T-helper 17 cell (primary cell): ENCODE data around the gene ARID5B. TPM values are rescaled to one million over a fixed set of nuclear protein-coding genes. Genes with fewer than 3 reads are reported as not detected.

ENCODE experiments used
- ATAC-seq: fragments of 150-1000 bp; cut with Tn5 transposase; 2 replicates; pipeline ENCODE4 v1.10.0; 2021; ENCODE audit warnings: mild to moderate bottlenecking, moderate library complexity
- DNase-seq, 3 donors: peaks; one replicate each; pipeline versions ENCODE4 v3.0.0 to v3.0.0-alpha.2; 2020 to 2021
- H3K9me3 ChIP-seq: one replicate; pipeline ENCODE4 v1.7.0; 2013; ENCODE audit warnings: low read length, mild to moderate bottlenecking; ENCODE audit not compliant: control insufficient read depth, poor library complexity, severe bottlenecking
- H3K27ac Mint-ChIP-seq: one replicate; pipeline ENCODE4 v1.8.0; 2022; ENCODE audit warnings: mild to moderate bottlenecking, moderate library complexity, mixed read lengths
- H3K27me3 Mint-ChIP-seq: one replicate; pipeline ENCODE4 v1.8.0; 2022; ENCODE audit warnings: mixed read lengths
- H3K36me3 Mint-ChIP-seq: one replicate; pipeline ENCODE4 v1.8.0; 2022; ENCODE audit warnings: low read depth, mixed read lengths
- H3K4me1 Mint-ChIP-seq: one replicate; pipeline ENCODE4 v1.8.0; 2022; ENCODE audit warnings: mild to moderate bottlenecking, mixed read lengths
- H3K4me3 Mint-ChIP-seq: one replicate; pipeline ENCODE4 v1.8.0; 2022; ENCODE audit warnings: mild to moderate bottlenecking, moderate library complexity, mixed read lengths
- total RNA-seq, 4 donors: library from RNA in 2 of 4; stranded (reverse) in 2 of 4; gene quantifications; one replicate each; pipeline ENCODE4 v1.2.3 and lab custom pipeline; 2022 to 2026

The ARID5B gene
- total RNA-seq, 2 donors from 2014 or later, result 58.2 to 67.6 TPM

- H3K9me3 ChIP-seq, result no peaks in the 10 kb centered on the region
- ATAC-seq (no peak), DNase-seq (no peak)
- no peak overlapping the region for H3K4me3 Mint-ChIP-seq
- no peak overlapping the region for H3K27ac Mint-ChIP-seq
- peaks cover 9% of the 10 kb centered on the region for H3K4me1 Mint-ChIP-seq
- no peaks in the 10 kb centered on the region for H3K36me3 Mint-ChIP-seq
- peaks cover 6% of the 10 kb centered on the region for H3K27me3 Mint-ChIP-seq
Observed at GRCh38 chr10:61892961-61893360, 8.5 kb upstream of the ARID5B start.

GRCh38 chr10:61894133-61894532 is 7.4 kb upstream of the ARID5B start:
- no peak overlapping the region for H3K27ac Mint-ChIP-seq
- DNase-seq (no peak), ATAC-seq (no peak)
- H3K4me1 Mint-ChIP-seq, result peaks cover 16% of the 10 kb centered on the region
- no peaks in the 10 kb centered on the region for H3K27me3 Mint-ChIP-seq
- H3K9me3 ChIP-seq, result no peaks in the 10 kb centered on the region
- no peaks in the 10 kb centered on the region for H3K36me3 Mint-ChIP-seq
- no peak overlapping the region for H3K4me3 Mint-ChIP-seq

DNA sequence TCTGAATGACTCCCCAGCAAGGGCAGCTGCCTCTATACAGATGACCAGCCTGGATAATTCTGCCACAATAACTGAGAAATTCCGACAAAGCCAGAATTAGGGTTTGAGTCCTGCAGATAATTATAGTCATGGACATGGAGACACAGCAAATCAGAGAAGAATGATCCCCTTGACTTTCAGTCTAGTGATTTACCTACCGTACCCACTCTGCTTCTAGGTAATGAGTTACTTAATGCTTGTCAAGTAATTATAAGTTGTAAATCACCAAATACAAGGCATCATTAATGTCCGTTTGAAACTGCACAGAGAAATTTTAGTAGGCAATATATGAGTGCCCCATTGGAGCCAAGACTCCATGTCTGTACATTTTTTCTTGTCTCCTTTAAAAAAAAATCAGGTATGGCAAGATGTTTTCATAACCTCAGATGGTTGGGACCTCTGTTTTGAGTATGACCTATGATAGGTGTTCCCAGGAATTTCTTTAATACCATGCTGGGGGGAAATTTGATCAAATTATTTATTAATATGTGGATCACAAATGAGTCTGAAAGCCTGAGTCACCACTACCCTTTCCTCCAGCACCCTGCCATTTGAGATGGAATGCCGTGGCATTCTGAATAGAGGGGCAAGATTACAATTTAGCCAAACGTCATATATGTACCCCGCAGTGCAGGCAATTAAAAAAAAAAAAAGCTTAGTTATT is 5.5 kb upstream of the ARID5B start:
- H3K4me3 Mint-ChIP-seq, result no peak overlapping the region
- no peak for ATAC-seq

GRCh38 chr10:61896854-61897661 is 4.4 kb upstream of the ARID5B start:
- DNase-seq, result peak in 2 of 3 donors; percentile 12 to 37
- ATAC-seq, result peak; percentile 70
- peaks cover 27% of the 10 kb centered on the region for H3K4me1 Mint-ChIP-seq
- no peaks in the 10 kb centered on the region for H3K27me3 Mint-ChIP-seq
- H3K9me3 ChIP-seq, result no peaks in the 10 kb centered on the region
- H3K4me3 Mint-ChIP-seq, result peak overlapping the region; percentile 86
- no peaks in the 10 kb centered on the region for H3K36me3 Mint-ChIP-seq
- peak overlapping the region; percentile 91 for H3K27ac Mint-ChIP-seq

More for the DNA sequence above, 5.5 kb upstream of the ARID5B start:
- no peaks in the 10 kb centered on the region for H3K36me3 Mint-ChIP-seq
- H3K9me3 ChIP-seq, result no peaks in the 10 kb centered on the region
- no peaks in the 10 kb centered on the region for H3K27me3 Mint-ChIP-seq
- H3K27ac Mint-ChIP-seq, result no peak overlapping the region
- DNase-seq, result no peak
- peaks cover 25% of the 10 kb centered on the region for H3K4me1 Mint-ChIP-seq

DNA sequence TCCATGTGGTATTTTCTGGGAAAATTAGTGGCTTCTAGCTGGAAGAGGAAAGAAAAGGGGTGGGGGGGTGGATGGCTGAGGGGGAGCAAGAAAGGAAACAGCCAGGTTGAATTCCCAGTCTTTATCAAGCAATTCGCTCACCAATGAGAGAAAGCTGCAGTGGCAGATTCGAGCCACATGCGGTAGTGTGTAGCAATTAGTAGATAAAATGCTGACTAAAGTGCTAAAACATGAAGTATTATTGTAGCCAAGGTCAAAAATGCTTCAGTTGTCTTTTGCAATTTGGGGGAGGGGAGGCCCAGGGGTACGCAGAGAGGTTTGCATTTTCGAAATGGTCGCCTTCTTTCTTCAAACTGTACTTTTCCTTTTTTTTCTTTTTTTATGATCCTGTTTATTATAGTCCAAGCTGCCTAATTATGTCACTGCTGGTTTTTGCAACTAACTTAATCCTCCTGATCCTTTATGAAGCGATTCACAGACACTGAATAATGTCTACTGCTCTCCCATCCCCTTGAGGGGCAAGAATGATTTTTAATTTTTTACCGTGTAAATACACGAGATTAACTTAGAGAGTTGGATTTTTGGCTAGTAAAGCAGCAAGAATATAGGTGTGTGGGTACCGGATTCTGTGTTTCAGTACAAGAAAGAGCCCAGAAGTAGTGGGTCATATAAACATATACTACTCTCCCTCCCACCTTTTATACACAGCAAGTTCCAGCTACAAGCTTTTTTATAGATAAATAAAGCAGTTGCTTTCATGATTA is 3.6 kb upstream of the ARID5B start:
- peaks cover 4% of the 10 kb centered on the region for H3K36me3 Mint-ChIP-seq
- peaks cover 31% of the 10 kb centered on the region for H3K4me1 Mint-ChIP-seq
- ATAC-seq (no peak), DNase-seq (no peak)
- peak overlapping the region; percentile 86 for H3K4me3 Mint-ChIP-seq
- no peaks in the 10 kb centered on the region for H3K9me3 ChIP-seq
- no peaks in the 10 kb centered on the region for H3K27me3 Mint-ChIP-seq
- H3K27ac Mint-ChIP-seq, result peak overlapping the region; percentile 91

DNA sequence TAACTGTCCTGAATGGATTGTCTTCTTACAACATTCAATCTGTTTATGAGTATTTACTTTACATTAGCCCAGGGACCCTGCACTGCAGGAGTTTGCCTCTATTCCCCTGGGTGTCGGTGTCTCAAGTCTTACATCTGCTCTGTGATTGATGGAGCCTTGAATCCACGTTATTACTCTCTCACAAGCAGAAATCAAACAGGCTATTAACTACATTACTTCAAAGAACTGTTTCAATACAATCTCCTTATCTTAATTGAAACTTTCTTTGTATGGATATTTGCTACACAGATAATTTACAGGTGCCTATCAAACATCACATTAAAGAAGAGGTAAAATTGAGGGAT is 3.1 kb upstream of the ARID5B start:
- DNase-seq (no peak), ATAC-seq (no peak)
- H3K27me3 Mint-ChIP-seq, result no peaks in the 10 kb centered on the region
- no peak overlapping the region for H3K27ac Mint-ChIP-seq
- H3K36me3 Mint-ChIP-seq, result peaks cover 4% of the 10 kb centered on the region
- peak overlapping the region; percentile 93 for H3K4me3 Mint-ChIP-seq
- H3K4me1 Mint-ChIP-seq, result peaks cover 31% of the 10 kb centered on the region
- no peaks in the 10 kb centered on the region for H3K9me3 ChIP-seq

DNA sequence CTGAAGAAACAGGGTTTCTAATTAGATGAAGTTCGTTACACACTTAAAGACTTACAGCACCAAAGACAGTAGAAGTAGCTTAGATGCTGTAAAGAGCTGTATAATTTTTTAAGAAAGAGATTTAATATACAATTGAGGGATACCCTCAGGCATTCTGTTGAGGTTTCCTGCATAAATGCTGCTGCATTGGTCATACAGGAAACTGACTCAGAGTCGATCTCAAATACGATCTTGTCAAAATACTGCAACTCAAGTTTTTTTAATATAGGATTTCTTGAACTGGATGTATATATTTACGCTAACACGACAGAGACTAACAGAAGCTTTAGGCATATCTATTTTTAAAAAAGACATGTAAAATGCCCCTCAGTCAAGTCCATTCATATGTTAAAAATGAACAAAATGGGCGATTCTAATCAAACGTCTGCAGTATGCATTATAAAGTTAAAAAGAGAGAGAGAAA is 2.4 kb upstream of the ARID5B start:
- Mint-ChIP-seq H3K4me3 (peak overlapping the region; percentile 93), H3K4me1 (peaks cover 33% of the 10 kb centered on the region), H3K27me3 (no peaks in the 10 kb centered on the region), H3K27ac (peak overlapping the region; percentile 93), H3K36me3 (peaks cover 4% of the 10 kb centered on the region)
- no peak for DNase-seq
- no peak for ATAC-seq
- H3K9me3 ChIP-seq, result no peaks in the 10 kb centered on the region

- Mint-ChIP-seq H3K4me1 (peaks cover 36% of the 10 kb centered on the region), H3K27me3 (no peaks in the 10 kb centered on the region), H3K27ac (peak overlapping the region; percentile 93), H3K4me3 (peak overlapping the region; percentile 93), H3K36me3 (peaks cover 4% of the 10 kb centered on the region)
- DNase-seq (no peak), ATAC-seq (no peak)
- no peaks in the 10 kb centered on the region for H3K9me3 ChIP-seq
Observed at GRCh38 chr10:61899663-61899996, 1.9 kb upstream of the ARID5B start.

GRCh38 chr10:61899997-61900828 is 1.3 kb upstream of the ARID5B start:
- Mint-ChIP-seq H3K4me3 (peak overlapping the region; percentile 93), H3K27ac (peak overlapping the region; percentile 93), H3K4me1 (peaks cover 38% of the 10 kb centered on the region), H3K27me3 (no peaks in the 10 kb centered on the region), H3K36me3 (peaks cover 4% of the 10 kb centered on the region)
- DNase-seq (peak; percentile 26 to 42 (median 36)), ATAC-seq (peak; percentile 18)
- no peaks in the 10 kb centered on the region for H3K9me3 ChIP-seq

GRCh38 chr10:61901829-61902444 is 438 bp downstream of the ARID5B start:
- DNase-seq (no peak), ATAC-seq (no peak)
- H3K4me1 Mint-ChIP-seq, result peaks cover 38% of the 10 kb centered on the region

DNA sequence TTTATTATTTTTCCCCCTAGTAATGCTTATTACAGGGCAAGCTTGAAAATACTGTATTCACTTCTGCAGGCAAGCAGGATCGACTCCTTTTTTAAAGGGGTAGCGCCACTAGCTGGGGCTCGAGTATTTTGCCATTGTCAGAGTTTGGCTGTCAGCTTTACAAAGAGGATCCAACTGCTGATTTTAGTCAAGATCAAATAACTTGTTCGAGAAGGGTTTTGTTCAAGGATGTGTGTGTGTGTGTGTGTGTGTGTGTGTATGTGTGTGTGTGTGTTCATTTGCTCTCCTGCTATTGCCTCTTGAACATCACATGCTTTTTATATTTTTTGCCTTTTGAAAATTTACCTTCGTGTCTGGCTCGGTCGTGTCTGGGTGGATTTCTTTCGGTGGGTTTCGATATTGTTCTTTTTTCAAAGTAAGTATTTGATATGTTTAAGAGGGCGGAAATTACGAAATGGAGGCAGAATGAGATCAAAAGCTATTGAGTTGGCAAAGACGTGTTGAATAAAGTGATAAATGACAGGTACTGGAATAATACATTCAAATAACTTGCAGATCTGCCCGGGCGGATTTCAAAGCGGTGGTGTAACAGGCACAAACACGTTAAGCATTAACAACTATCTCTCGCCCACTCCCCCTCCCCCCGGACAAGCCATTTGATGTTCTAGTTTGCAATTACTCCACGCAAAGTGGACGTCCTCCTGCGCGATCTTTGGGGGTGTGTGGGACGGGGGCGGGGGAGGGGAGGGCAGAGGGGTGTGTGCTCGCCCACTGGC is 1.1 kb downstream of the ARID5B start:
- Mint-ChIP-seq H3K4me3 (peak overlapping the region; percentile 93), H3K4me1 (peaks cover 36% of the 10 kb centered on the region), H3K36me3 (peaks cover 4% of the 10 kb centered on the region), H3K27ac (peak overlapping the region; percentile 93), H3K27me3 (no peaks in the 10 kb centered on the region)
- ATAC-seq (peak; percentile 50), DNase-seq (peak; percentile 30 to 46 (median 32))
- H3K9me3 ChIP-seq, result no peaks in the 10 kb centered on the region

More at GRCh38 chr10:61901829-61902444, 438 bp downstream of the ARID5B start:
- H3K36me3 Mint-ChIP-seq, result peaks cover 4% of the 10 kb centered on the region
- H3K27me3 Mint-ChIP-seq, result no peaks in the 10 kb centered on the region
- no peaks in the 10 kb centered on the region for H3K9me3 ChIP-seq
- H3K27ac Mint-ChIP-seq, result peak overlapping the region; percentile 93
- H3K4me3 Mint-ChIP-seq, result peak overlapping the region; percentile 93
